Measurements from ENCODE around the gene KCP.

DNA sequence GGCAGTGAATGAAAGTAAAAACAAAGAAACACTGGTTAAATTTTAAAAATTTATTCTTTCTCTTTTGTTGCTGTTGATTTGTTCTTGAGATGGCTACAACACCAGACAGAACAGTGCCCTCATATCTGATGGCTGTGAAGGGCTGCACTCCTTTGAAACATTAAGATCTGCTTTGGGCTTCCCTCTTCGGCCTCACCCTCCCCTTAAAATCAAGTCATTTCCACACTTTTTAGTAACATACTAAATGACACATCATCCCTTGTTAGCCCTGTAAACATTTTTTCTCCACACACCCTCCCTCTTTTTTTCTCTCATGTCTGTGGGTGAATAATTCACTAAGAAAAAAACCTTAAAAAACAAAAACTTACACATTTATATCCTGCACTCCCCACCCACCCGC, 43.6 kb upstream of the KCP start:
- TF ChIP-seq POLR2AphosphoS5 (IDR thresholded peaks at IDR 0.05) (no peak), EP300 (IDR thresholded peaks at IDR 0.05) (no peak), POLR2A (IDR thresholded peaks at IDR 0.05) (no peak)
- TF ChIP-seq, protein P1, sequence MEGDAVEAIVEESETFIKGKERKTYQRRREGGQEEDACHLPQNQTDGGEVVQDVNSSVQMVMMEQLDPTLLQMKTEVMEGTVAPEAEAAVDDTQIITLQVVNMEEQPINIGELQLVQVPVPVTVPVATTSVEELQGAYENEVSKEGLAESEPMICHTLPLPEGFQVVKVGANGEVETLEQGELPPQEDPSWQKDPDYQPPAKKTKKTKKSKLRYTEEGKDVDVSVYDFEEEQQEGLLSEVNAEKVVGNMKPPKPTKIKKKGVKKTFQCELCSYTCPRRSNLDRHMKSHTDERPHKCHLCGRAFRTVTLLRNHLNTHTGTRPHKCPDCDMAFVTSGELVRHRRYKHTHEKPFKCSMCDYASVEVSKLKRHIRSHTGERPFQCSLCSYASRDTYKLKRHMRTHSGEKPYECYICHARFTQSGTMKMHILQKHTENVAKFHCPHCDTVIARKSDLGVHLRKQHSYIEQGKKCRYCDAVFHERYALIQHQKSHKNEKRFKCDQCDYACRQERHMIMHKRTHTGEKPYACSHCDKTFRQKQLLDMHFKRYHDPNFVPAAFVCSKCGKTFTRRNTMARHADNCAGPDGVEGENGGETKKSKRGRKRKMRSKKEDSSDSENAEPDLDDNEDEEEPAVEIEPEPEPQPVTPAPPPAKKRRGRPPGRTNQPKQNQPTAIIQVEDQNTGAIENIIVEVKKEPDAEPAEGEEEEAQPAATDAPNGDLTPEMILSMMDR (IDR thresholded peaks at IDR 0.05), result no peak

Measured in stomach (tissue), 4 donors.